Hematopoietic multipotent progenitor cell (in vitro differentiated cells): ENCODE data around the gene ZNF76. TPM values are rescaled to one million over a fixed set of nuclear protein-coding genes. Genes with fewer than 3 reads are reported as not detected.
A peak's percentile ranks its signal among the peaks of the same experiment; 100 is the strongest.

Source experiments
- DNase-seq, 3 donors: peaks; one replicate each; pipeline ENCODE4 v3.0.0-alpha.2; 2011 to 2015; ENCODE audit warnings: low read depth in 2 of 3, low spot score in 2 of 3
- total RNA-seq: library from RNA; depleted of rRNA; stranded (reverse); fragments of >200 nt; gene quantifications from one replicate; pipeline ENCODE4 v1.2.3, GENCODE V29; 2012

Gene ZNF76
- total RNA-seq, 1 donor = 51.2 TPM

DNA sequence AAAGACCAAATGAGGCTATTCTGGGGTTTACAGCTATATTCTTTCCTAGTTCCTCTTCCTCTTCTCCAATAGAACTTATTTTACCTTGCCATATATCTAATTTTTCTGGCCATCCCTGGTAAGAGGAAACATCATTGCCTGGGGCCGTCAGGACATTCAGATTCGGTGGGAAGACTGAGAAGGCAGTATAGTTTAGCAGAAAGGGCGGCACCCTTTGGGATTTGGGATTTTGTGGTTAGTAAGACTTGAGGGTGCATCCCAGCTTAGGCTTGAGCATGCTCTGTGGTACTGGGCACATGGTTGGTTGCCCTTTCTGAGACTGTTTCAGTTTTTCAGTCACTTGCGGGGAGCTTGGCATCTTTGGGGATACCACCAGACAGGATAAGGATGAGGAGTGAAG lies 24.6 kb upstream of the ZNF76 start:
- no peak for DNase-seq

DNA sequence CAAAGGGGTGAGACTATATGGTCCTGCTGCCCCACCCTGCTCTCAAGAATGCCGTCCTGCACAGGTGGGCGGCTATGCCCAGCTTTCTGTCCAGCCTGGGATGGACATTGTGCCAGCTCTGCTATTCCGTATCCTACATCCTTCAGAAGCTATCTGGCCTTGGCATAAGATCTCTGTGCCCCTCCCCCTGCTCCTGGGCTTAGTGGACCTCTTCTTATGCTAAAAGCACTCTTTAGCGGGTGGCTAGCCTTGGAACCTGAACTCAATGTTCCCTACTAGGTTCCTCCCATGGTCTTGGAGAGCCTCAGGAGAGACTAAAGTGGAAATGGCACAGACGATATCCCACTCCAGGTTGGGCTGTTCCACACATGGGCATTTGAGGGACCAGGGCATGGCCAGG lies 23.3 kb upstream of the ZNF76 start:
- DNase-seq = no peak

DNA sequence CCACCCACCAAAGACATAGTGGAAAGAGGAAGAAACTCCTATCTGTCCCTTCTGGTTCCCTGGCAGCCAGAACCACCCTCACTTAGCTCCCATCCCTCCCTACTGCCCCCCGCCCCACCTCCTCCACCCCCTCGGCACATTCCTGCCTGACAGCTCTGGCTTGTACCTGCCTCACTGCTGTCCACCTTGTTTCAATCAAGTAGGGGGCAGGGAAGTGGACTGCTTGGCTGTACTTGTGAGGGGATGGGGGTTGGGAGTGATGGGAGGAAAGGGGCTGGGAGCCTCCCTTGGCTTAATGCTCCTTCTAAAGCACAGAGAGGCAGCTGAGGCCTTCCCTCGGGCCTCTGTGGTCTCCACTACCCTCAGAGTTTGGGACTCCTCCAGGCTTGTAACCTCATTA lies 22.1 kb upstream of the ZNF76 start:
- no peak for DNase-seq

DNA sequence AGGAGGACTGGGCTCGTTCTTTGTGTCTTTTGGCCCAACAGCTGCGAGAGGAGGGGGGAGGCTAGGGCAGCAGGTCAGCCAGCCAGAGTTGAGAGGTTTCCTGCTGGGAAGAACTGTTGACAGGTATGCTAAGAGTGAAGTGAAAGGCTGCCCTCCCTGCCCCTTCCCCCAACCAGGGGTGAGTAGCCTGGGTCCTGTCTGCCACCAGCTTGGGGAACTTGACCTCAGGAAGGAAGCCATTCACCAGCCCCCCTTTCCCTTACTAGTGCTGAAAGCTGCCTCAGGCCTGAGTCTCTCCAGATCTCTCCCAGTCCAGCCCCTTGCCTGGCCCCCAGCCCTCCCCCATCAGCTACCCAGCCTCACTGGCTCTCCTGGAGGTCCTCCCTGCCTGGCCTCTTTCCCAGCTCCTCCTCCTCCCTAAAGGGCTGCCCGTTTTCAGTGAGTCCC lies 20.7 kb upstream of the ZNF76 start:
- DNase-seq = no peak

DNA sequence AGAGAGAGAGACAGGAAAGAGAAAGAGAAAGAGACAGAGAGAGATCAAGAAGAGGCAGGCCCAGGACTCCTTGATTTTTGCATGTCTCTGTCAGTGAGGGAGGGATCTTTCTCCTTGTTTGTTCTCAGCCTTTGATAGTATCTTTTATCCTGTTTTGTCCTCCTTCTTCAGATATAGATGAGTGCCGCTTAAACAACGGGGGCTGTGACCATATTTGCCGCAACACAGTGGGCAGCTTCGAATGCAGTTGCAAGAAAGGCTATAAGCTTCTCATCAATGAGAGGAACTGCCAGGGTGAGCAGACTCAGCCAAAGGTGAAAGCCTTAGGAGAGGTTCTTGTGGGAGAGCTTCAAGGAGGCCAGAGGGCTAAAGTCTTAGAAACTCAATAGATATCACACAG lies 20.0 kb upstream of the ZNF76 start:
- no peak for DNase-seq

DNA sequence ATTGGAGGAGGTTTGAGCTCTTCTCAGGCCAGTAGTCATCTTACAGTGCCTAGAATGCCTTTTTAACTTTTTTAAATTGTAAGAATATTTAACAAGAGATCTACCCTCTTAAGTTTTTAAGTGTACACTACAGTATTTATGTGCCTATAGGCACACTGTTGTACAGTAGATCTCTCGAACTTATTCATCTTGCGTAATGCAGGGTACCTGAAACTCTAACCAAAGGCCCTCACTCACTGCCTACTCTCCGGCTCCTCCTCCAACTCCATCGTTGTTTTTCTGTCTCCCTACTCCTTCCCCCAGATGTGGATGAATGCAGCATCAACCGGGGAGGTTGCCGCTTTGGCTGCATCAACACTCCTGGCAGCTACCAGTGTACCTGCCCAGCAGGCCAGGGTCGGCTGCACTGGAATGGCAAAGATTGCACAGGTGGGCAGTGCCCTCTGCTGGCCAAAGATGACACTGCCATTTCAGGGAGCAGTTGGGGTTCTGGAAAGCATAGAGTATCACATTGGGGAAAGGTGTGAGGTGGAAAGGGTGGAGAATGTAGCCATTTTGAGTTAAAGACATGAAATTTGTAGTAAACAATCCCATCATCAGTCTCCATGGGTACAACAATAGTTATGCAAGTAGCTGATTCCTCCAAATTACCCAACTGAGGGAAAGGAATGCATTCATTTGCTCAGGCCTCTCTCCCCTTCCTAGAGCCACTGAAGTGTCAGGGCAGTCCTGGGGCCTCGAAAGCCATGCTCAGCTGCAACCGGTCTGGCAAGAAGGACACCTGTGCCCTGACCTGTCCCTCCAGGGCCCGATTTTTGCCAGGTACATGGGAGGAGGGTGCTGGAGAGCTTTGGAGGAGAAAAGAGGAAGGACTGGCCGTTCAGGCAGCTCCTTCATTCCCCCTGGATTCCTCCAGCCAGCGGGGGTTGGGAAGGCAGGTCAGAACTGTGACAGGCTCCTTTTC lies 18.4 kb upstream of the ZNF76 start:
- DNase-seq = peak; percentile 55 to 78 (median 57)

DNA sequence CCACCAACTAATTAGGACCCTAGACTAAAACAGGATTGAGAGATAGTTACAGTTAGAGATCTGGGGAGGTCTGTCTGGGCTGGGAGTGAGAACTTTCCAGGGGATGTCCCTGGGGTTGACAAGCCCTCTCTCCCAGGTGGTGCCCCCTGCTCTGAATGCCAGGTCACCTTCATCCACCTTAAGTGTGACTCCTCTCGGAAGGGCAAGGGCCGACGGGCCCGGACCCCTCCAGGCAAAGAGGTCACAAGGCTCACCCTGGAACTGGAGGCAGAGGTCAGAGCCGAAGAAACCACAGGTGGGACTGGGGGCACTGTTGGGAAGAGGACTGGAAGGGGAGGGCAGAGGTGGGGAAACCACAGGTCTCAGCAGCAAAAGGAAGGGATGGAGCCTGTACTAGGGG lies 17.0 kb upstream of the ZNF76 start:
- no peak for DNase-seq

DNA sequence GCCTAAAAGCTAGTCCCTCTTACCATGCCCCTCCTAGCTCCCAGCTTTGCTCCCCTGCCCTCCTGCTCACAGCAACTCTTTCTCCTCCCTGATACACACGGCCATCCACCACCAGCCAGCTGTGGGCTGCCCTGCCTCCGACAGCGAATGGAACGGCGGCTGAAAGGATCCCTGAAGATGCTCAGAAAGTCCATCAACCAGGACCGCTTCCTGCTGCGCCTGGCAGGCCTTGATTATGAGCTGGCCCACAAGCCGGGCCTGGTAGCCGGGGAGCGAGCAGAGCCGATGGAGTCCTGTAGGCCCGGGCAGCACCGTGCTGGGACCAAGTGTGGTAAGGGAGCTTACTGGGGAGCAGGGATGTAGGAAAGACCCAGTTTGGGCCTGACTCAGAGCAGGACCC lies 16.6 kb upstream of the ZNF76 start:
- no peak for DNase-seq

DNA sequence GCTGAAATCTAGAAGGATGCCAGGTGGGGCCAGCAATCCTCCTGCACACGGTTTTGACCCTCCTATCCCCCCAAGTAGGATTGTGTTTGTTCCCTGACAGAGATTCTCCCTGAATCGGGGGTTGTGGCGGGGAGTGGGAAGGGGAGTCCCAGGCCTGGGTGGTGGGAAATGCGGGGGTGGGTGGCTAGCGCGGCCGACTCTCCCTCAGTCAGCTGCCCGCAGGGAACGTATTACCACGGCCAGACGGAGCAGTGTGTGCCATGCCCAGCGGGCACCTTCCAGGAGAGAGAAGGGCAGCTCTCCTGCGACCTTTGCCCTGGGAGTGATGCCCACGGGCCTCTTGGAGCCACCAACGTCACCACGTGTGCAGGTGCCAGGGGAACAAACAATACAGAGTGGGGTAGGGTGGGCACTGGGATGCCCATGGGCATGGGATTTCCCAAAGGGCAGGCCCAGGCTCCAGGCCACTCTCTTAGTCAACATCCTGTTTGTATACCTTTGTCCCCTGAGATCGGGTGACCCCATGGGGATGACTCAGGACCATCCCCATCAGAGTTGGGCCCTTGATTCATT lies 16.1 kb upstream of the ZNF76 start:
- no peak for DNase-seq

DNA sequence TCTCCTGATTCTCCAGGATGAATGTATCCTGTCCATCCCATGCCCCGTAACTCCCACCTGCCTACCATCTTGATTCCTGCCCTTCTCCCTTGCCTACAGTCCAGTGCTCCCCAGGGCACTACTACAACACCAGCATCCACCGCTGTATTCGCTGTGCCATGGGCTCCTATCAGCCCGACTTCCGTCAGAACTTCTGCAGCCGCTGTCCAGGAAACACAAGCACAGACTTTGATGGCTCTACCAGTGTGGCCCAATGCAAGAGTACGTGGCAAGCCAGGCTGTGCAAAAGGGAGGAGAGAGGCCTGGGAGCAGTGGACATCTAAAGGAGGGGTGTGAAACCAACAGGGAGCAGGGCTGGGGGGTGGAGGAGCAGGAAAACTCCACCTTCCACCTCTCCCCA lies 15.0 kb upstream of the ZNF76 start:
- DNase-seq = no peak

DNA sequence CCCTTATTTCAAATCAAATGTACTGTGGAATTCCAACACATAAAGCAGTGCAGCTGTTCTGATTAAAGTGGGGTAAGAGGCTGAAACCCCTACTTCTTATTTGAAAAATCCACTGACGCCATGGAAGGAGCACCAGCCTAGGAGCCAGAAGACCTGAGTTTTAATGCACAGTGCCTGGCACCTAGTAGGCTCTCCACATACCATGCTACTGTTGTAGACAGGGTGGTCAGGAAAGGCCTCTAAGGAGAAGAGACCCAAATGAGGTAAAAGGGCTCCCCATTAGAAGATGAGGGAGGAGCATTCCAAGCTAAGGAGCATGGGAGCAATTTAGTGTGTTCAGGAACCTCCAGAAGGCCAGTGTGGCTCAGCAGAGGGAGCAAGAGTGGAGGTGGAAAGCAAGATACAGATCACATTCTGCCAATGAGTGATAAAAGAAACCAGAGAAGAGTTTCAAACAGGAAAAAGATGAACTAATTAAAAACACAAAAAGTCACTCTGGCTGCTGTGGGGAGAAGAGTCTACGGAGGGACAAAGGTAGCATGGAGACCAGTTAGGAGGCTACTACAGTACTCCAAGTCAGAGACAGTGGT lies 11.8 kb upstream of the ZNF76 start:
- DNase-seq = no peak

DNA sequence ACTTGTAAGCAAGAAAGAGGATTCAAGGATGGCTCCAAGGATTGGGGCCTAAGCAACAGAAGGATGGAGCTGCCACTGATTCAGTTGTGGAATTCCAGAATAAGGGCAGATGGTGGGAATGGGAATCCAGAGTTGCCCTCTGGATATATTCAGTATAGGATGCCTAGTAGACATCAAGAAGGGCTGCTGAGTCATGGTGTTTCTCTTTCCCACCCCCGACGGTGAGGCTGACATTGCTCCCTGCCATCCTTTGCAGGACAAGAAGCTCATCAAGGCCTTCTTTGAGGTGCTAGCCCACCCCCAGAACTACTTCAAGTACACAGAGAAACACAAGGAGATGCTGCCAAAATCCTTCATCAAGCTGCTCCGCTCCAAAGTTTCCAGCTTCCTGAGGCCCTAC lies 11.2 kb upstream of the ZNF76 start:
- no peak for DNase-seq

DNA sequence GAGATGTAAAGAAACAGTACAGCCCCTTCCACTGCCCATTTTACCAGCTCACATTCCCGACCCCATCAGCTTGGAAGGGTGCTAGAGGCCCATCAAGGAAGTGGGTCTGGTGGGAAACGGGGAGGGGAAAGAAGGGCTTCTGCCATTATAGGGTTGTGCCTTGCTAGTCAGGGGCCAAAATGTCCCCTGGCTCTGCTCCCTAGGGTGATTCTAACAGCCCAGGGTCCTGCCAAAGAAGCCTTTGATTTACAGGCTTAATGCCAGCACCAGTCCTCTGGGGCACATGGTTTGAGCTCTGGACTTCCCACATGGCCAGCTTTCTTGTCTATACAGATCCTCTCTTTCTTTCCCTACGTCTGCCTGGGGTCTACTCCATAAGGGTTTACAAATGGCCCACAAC lies 10.6 kb upstream of the ZNF76 start:
- DNase-seq = no peak

DNA sequence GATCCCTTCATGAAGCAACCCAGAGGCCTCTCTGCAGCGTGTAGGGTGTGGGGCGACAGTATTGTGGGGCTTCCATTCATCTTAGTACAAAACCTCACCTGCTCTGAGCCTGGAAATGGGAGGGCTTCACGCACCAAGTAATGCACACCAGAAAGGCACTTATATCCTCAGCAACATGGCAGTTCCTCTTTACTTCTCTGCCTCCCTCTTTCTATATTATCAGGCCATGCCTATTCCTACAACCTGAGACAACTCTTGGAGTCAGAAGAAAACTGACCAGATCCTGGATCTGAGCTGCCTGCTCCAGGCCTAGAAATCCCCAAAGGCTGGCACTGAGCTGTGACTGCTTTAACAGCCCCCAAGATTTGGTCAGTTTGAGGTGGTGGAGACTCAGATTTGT lies 7.6 kb upstream of the ZNF76 start:
- no peak for DNase-seq

DNA sequence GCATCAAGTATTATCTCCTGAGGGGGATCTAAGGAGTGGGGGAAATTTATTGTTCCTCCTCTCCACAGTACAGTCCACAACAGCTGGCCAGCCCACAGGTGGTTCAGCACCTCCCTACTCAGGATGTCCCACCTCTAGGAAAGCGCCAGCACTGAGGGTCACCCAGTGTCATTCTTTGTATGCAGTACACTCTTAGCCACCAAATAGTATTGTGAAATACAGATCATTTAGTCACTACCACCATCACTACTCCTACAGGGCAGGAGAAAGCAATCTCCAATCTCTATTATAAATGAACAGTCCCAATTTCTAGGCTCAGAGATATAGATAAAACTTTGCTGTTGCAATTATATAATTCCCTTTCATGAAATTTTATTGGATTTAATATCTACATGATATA lies 6.3 kb upstream of the ZNF76 start:
- DNase-seq = no peak

DNA sequence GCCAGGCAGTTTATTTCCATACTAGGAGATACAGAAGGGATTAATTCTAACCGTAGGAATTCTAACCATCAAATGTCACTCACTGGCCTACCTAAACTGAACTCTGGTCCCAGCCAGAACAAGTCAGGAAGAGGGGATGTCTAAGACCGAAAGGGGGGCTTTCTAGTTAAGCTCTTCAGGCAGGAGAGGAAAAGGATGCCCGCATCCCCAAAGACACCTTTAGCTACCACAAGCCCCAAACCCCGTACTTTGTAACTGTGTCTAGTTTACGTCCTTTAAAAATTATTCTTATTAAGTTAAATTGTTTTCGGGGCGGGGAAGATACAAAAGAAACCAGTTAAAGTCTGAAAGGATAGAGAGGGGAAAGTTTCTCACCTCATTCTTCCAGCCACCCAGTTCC lies 1.2 kb upstream of the ZNF76 start:
- DNase-seq = no peak

DNA sequence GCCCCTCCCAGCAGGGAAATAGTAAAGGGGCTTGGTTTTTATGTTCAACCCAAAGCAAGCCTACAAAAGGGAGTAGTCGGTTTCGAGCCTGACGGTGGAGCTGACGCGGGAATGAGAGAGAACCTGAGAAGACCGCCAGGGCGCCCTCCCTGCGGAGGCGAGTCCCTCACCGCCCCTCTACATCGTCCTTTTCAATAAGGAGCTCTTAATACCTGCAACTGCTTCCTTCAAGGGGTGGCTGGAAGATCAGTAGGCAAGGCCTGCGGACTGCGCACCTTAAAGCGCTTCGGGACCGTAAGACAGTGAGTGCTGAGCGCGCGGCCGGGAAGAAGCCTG lies 709 bp upstream of the ZNF76 start:
- DNase-seq = peak in 2 of 3 donors; percentile 53 to 73

DNA sequence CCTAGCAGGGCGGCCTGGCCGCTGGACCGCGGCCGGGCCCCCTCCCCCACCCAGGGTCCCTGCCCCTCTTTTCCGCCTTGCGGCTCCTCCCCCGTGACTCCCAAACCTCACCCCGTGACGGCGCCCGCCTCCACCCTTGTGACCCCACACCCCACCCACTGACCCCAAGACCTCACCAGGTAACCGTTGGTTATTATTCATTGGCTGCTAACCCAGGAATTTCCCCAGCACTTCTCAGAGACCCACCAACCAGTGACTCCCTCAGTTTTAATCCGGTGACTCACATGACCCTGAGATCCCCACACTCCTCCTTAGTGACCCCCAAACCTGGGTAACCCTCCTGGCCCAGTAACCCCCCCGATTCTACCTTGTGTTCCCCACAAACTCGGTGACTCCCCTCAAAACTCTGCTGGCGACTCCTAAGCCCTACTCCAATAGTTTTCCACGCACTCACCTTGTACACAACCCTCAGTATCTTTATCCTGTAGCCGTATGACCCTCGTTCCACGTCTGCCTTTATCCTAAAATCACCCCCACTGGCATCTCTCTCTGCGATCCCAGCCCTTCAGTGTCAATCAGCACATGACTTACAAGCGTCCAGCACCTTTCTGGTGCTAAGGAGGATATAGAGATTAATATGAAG lies 534 bp downstream of the ZNF76 start:
- DNase-seq = peak; percentile 50 to 91 (median 88)

DNA sequence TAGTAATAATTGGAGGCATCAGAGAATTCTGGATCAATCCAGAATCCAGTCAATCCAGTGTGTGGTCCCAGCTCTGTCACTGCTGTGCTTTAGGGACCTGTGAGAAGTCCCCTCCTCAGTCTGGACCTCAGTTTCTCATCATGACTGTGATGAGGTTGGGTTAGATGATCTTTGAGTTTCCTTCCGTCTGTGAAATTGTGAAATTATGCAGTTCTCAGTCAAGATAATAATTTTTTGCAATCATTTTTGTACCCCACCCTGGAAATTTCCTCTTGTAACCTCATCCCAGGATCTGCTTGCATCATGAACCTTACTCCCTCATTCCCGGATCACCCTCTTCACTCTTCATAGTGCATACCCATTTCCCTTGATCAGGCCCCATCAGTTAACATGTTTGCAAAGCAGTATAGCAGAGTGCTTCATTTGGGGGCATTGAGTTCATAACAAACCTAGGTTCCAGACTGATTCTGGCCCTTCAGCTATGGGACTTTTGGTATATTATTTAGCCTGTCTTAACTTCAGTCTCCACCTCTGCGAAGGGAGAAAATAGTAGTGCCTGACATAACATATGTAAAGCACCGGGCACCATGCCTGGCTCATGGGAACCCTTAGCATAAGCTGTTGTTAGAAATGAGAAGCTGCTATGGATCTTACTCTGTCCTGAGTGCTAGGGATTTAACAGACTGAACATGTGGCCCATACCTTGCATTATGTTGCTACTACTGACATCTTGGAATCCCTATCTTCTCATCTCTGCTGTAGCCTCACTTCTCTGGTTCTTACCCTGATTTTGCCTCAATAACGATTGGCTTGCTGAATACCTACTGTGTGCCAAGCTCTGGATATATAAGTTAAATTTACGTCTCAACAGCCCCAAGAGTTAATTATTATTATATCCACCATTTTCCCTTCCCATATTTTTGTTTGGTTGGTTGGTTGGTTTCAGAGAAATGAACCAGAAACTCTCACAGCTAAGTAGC lies 1.3 kb downstream of the ZNF76 start:
- no peak for DNase-seq

DNA sequence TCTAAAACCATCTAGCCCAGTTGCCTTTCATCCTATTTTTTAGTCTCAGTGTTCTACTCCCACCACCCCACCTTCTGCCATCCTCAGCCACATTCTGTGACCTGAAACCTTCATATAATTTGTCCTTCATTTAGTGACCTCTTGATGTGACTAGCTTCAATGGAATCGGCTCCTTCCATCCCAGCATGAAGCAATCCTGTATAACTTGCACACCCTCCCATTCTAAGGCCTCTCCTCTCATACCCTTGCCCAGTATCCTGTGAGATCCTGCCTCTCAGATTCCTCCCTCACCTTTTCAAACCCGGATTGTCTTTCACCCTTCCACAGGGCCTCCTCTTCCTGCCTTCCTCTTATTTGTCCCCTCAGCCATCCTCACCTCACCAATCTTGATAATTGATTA lies 3.1 kb downstream of the ZNF76 start:
- no peak for DNase-seq
